HG03460 (cell line): ENCODE measurements around the gene DCANP1.

Source experiments
- ATAC-seq: cut with Tn5 transposase; IDR thresholded peaks from one replicate; pipeline ENCODE4 v1.9.1; 2021; ENCODE audit not compliant: unreplicated experiment

The DCANP1 gene

DNA sequence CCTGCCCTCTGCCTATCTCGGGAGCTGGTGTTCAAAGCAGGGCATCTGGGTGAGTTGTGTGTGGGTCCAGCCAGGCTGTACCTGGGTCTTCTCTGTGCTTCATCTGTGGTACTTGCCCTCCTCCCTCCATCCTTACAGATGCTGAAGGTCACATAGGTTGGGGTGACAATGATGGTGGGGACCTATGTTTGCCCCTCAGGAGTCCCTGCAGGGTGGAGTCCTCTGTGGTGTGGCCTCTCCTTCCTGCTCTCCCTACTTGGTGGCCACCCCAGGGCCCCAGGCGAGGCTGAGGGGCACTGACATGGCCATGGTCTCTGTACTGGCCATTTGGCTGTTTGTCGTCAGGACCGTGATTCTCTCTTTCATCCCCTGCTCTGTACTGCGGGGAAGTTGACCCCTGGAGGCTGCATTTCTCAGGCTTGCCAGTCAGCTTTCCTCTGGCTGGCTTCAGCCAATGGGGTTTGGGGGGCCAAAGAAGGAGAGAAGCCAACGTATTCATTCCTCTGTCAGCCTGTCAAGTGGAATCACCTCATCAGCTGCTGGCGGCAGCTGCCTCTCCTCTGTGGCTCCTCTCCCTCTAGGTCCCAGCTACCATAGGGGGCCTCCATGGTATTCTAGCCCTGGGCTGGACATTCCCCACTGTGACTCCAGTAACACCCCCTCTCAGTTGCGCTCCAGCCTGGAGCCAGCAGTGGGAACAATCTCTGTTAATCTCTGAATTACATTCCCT is 4.6 kb downstream of the DCANP1 start:
- no peak for ATAC-seq

DNA sequence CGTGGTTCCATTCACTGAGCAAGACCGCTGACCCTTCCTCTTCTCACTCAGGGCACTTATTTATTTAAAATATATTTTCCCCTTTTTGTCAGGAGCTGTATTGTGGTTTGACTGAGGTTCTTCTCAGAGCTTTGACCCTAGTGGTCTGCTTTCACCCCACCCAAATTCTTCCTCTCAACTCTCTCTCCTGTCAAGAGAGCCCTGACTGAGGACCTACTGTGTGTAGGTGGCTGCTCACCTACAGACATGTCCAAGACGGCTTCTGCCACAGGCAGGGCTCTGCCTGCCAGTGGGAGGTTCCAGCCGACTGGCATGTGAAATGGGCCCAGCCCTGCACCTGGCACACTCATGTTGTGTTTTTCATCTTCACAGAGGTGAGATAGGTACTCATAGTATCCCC is 5.2 kb downstream of the DCANP1 start:
- no peak for ATAC-seq

DNA sequence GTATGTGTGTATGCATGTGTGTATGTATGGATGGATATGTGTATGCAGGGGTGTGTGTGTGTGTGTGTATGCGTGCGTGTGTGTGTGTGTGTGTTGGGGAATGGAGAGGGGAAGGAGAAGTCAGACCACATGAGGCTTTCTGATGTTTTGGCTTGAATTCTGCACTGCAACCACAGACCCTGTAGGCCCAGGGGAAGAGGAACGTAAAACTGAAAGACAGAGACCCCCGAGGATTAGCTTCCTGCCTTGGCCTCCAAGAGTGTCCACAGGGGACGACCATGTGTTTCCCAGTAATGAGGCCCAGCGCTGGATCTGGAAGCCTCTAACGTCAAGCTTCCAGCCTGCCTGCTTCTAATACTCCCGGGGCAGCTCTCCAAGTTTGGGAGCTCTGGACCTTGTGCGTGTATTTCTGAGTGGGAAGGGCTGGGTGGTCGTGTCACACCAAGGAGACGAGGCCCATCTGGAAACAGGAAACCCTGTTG is 5.8 kb downstream of the DCANP1 start:
- no peak for ATAC-seq

DNA sequence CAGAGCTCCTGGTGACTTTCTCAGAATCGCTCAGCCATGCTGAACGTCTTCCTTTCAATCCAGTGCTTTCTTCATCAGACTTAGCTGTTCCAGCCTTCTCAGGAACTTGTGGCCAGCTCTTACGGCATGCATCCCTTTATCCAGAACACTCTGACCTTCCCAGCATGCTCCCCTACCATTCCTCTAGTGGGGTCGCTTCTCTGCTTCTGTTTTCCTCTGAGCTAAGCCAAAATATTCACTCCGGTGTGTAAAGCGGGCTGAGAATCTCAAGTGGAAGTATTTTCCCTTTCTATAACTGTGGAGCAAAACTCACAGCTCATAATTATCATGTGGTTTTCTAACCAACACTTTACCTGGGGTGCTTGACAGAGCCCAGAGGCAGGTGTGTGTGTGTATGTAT is 6.2 kb downstream of the DCANP1 start:
- ATAC-seq = no peak

DNA sequence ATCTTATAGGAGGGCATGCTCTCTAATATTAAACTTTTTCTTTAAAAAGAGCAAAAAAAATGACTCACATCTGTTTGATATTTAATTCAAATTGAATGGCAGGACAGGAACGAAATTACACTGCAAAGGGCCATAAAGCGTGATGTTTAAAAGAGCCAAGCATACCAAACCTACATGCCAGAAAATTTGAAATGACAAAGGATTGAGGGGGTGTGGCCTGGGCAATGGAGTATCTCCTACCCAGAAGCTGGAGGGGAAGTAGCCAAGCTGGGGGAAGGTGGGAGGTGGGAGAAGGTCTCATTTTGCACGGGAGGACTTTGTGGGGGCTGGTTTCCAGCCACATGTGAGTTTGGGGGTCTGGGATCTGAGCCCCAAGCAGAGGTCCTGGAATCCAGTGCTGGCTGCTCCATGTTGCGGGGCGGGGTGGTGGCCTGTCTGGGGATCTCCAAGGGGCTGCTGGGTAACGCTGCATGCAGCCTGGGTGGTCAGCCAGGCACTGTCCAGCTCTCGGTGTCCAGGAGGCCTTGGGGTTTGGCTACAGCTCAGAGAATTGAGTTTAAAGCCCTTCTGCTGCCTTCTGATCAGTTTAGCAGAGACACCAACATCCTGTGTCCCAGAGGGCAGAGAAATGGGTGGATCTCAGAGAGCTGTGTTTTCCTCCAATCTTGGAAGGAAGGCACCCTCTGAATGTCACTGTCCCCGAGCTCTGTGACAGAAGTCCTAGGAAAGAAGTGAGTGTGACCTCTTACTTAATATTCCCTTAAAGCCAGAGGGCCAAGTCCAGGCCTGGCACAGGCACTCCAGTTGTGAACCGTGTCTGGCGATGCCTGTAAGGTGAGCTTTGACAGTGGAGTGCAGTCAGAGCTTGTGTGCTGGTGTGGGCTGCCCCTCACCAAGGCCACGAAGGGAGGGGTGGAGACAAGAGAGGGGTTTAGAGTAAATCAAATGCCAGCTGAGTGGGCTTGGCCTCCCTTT is 7.6 kb downstream of the DCANP1 start:
- ATAC-seq = no peak

DNA sequence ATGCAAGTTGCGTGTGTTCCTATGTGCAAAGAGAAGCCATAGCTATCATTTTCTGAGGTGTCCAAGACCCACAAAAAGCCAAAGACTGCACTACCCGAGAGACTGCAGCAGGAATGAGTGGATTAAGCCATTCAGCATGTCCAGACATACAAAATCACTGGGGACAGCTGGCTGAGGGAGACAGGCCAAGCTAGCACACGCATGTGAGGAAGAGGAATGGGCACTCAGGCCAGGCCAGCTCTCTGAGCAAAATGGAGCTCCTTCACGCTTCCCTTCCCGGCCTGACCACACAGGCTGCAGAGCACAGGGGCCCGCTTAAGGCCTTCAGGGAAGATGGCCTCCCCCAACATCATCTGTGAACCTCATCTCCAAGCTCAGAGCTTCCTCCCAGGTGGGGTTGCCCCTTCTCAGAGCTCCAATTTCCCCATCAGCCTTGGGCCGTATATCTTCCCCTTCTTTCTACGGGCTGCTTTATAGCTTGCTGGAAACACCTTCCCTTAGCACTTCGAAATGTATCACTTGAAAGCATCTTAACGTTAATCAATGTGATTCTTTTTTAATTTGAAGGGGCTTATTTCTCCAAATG is 8.4 kb downstream of the DCANP1 start:
- ATAC-seq = no peak

DNA sequence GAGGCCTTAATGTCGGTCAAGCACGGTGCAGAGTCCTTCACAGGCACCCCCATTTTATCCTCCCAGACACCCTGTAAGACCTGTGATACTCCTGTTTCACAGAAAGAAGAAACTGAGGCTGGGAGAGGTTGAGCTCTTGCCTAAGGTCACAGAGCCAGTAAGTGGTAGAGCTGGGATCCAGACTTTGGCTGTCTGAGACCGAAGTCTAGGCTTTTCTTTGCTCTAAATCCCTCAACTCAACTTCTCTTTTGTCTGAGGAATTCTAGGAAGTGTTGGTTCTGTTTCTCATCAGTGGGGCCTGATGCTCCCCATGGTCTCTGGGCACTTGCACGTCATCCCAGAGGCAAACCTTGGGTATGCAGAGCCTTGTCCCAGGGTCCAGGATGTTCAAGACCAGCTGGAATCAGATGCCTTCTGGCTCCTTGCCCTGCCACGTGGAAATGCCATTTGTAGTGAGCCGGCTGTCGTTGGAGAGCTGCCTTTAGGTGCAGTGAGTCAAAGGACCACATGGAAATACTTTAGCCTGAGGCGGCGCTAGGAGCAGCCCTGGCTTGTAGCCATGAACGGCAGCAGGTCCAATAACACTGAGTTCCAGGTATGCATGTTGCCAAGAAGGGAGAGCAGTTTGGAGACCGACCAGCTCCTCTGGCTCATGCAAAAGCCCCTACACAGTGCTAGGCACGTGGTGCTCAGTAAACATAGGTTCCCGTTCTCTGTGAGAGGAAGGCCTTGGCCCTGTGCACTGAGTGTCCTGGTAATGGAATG is 9.2 kb downstream of the DCANP1 start:
- ATAC-seq = no peak

DNA sequence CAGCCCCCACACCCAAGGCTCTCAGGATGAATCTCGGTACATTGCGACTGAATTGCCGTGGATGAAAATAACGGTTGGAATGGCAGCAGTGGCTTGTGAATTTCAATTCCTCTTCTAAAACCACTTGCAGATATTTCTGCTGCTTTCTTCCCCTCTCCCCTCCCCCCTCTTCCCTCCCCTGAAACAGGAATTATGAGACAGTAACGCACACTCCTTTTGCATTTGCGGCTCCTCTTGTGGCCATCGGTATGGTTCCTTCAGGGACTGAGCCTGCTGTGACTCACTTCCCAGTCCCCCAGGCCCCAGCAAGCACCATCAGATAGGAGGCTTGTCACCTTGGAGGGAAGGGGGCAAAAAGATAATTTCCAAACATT is 9.7 kb downstream of the DCANP1 start:
- ATAC-seq = no peak

DNA sequence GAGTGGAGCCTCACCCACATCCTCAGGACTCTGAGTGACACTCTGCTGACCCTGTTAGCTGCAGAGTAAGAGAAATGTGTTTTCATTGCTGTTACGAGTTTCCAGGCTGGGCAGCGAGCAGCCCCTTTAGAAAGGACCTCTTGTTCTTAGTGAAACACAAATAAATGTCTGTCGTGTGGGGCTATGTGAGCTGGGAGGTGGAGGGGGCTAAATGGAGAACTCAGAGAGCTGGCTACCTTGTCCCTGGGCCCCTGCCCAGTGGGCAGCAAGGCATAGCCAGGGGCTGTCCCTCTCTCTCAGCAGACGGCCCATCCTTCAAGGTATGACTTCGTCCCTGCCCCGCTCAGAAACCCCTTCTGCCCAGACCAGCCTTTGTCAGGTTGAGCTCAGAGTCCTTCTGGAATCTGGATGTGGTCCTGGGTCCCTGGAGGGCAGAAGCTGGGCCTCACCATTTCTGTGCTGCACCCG is 10.2 kb downstream of the DCANP1 start:
- no peak for ATAC-seq

DNA sequence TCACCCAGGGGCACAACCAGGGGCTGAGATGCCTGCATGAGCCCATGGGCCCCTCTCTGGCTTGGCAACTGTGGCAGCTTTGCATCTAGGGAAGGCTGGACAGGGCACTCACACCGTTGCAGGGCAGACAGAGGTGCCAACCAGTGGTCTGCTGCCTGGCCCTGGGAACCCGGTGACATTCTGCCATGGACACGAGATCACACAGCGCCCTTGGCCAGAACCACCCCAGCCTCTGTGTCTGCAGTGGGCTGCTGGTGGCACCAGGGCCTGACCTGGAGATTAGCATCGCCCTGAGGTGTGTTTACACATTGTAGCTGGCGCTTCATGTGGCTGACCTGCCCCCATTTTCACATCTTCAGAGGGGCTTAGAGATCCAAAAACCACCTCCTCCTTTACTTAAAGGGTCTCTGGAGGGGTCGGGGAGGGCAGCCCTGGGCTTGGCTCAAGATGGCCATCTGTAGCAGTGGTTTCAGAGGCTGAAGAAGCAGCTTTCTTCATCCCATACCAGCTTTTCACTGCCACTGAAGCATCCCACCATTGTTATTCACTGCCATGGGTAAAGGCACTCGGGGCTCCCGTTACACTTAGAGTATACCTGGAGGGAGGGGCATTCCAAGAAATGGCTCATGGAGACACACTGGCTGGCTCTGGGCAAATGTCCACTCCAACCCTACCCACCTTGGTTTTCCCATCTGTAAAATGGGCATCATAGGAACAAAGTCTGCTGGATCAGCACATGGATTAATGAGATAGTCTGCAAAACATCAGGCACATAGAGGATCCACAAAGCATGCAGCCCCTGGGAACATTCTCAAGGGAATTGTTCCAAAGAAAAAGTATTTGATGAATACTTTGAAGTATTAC is 11.4 kb downstream of the DCANP1 start:
- no peak for ATAC-seq

DNA sequence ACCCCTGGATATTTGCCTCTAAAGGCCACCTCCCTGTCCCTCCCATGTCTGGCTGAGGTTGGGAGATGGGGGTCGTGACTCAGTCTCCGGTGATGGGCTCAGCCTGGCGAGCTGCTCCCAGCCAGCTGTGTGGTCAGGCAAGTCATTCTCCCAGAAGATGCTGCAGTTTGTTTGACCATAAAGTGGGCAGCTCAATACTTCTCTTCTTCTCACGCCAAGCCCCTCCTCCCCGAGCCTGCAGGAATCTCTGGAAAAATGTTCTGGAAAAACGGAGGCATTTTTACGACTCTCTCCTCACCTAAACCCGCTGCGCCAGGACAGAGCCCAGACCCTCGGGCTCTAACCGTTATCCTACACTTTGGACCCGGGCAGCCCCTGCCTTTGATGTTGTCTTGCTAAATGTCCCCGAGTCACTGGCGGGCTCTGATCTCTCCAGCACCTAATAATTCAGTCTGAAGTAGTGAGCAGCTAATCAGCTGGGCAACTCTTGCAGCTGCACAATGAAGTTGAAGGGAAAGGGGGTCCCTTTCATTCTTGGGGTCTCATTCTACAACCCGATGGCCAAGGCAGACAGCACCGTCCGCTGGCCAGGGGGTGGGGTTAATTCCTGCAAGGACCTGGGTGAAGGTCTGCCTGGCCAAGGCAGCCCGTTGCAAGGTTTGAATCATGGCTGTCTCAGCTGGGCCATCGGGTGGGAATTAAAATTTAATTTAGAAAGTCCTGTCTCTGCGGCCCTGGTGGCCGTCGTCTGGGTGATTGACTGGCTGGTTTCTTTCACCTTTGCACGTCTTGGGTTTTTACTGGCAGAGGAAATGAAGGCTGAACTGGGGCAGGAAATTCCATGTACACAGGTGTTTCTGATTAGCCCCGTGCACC is 12.3 kb downstream of the DCANP1 start:
- ATAC-seq = no peak

DNA sequence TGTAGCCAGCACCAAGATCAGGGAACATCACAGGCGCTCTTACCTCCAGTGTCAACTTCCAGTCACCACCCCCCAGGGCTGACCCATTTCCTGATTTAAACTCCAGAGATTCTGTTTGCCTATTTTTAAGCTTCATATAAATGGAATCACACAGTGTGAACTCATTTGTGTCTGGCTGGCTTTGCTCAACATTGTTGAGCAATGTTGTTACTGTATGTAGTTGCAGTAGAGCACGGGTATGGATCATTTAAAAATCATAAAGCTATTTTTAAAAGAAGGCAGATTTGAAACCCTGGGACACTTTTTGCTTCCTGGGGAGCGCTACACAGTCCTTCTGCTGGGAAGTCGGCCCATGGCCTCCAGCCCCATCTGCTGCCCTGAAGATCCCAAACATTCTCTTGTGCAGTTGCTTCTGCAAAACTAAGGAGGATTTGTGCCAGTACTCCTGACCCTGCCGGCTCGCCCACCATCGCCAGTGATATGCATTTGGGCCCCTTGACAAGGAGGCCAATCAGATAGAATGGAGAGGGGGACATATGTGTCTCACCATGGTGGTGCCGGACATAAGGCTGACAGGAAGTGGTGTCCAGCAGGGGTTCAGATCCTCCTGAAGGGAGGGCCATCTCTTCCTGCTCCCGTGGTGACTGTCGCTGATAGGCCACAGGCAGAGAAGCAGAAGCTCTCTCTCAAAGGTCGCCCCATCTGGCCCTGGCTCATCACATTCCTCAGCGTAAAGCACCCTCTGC is 13.3 kb downstream of the DCANP1 start:
- ATAC-seq = no peak

DNA sequence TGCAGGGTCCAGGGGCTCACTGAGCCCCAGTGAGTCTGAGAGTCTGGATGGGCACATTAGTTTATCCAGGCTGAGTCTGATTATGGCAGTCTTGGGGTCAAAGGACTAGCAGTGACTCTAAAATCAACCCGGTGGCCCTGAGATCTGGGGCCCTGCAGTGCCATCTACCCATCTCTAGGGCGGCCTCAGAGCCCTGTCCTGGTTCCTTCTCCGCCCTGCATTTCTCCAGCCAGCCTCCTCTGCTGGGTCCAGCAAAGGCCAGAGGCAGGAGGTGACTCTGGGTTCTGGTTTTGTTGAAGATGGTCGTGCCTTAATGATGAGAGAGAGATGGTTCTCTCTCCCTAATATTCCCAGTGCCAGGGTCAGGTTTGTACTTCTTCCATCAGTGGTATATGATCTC is 15.0 kb downstream of the DCANP1 start:
- no peak for ATAC-seq

DNA sequence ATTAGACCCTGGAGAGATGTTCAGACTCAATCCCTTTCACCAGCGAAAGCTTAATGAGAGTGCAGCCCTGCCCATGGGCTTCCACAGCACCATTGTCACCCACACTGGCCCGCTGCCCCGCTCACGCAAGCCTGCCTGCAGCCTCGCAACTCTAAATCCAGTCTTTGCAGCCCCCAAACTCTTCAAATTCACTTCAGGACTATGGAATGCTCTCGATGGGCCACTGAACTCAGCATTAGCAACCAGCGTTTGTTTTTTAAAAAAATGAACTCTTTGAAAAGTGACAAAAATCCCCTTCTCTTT is 17.1 kb downstream of the DCANP1 start:
- ATAC-seq = no peak

DNA sequence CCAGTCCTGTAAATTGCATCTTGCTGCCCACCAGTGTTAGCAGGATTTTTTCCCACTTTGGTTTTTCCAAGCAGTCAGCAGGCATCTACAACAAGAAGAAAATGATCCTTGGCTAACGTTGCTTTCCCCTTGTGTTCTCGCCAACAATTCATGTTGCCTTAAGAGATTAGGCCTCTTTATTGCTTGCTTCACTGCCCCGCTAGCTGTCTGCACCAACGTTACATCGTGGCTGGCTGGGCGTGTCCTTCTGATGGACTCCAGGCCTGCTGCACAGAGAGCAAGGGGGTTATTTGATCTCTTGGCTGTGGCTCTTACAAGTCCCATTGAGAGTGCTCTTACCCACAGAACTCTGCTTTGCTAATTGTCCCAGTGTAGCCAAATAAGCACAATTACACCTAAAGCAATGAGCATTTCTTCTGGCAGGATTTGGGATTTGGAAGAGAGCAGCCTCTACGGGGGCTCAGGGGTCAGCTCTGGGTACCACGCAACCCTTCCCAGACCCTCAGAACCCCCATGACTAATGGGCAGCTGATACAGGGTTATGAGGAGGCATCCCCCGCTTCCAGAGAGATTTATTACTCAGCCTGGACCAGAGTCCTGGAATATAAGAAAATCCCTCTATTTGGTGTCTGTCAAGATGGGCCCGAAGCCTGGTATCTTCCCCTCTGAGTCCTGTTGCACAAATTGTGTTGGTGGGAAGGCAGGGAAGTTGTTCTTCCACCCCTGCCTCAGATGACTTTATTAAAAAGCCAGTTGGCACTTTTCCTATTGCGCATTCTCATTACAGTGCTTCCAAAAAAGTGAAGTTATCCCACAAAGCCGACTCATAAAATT is 17.6 kb downstream of the DCANP1 start:
- ATAC-seq = no peak

DNA sequence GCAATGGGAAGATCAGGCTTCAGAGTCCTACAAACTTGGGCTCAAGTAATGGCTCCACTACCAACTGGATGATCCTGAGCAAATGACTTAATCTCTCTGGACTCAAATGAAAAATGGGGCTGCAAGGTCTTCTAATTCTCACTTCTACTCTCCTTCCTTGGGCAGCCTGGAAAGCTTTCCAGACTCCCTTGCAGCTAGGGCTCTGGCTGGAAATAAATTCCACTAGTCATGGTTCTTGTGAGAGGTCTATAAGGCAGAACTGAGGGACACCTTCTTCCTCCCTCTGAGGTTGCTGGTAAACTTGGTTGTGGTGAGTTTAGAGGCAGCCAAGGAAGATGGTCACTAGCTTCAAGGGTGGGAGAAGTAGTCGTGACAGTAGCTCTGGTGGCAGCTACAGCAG is 18.6 kb downstream of the DCANP1 start:
- no peak for ATAC-seq
